SU-DHL-6 (cell line): Measurements from ENCODE around the gene MYLK4.

Source experiments
- H2AFZ ChIP-seq: fragments of 200-600 bp; sonication (generic); 2 replicates; pipeline ENCODE4 v1.6.1; 2014; ENCODE audit warnings: low read depth, mild to moderate bottlenecking, moderate library complexity, mixed read lengths, antibody characterized with exemption, low read length; ENCODE audit not compliant: severe bottlenecking
- H3F3A ChIP-seq: fragments of 200-600 bp; shearing (Covaris generic); 2 replicates; pipeline ENCODE4 v1.6.0; 2016; ENCODE audit warnings: antibody characterized with exemption, mild to moderate bottlenecking; ENCODE audit not compliant: insufficient read depth
- H3K27ac ChIP-seq: fragments of 200-600 bp; sonication (generic); 2 replicates; pipeline ENCODE4 v1.5.1; 2016; ENCODE audit warnings: low read depth, mild to moderate bottlenecking, low read length, moderate library complexity, mixed read lengths
- H3K27me3 ChIP-seq: fragments of 200-600 bp; sonication (generic), shearing (Covaris generic); 2 replicates; pipeline ENCODE4 v1.6.0; 2014; ENCODE audit warnings: mild to moderate bottlenecking, low read length
- H3K36me3 ChIP-seq: fragments of 200-600 bp; sonication (generic); 2 replicates; pipeline ENCODE4 v1.6.1; 2014; ENCODE audit warnings: mild to moderate bottlenecking, low read length, mixed read lengths
- H3K4me2 ChIP-seq: fragments of 300-600, 200-600 bp; shearing (Covaris generic), sonication (generic); 2 replicates; pipeline ENCODE4 v1.6.0; 2014; ENCODE audit warnings: low read length, low read depth, mild to moderate bottlenecking; ENCODE audit not compliant: poor library complexity, severe bottlenecking
- H3K4me3 ChIP-seq: fragments of 200-600 bp; sonication (generic); 2 replicates; pipeline ENCODE4 v1.5.1; 2014; ENCODE audit warnings: antibody characterized with exemption, low read length, mild to moderate bottlenecking, mixed read lengths; ENCODE audit not compliant: insufficient read depth, poor library complexity, severe bottlenecking
- H3K79me2 ChIP-seq: fragments of 200-600 bp; sonication (generic); 2 replicates; pipeline ENCODE4 v1.6.1; 2014; ENCODE audit warnings: mild to moderate bottlenecking, low read length, moderate library complexity; ENCODE audit not compliant: insufficient read depth
- H3K9ac ChIP-seq: fragments of 200-600 bp; sonication (generic); 2 replicates; pipeline ENCODE4 v1.7.0; 2014; ENCODE audit warnings: mild to moderate bottlenecking, low read length
- H3K9me2 ChIP-seq: fragments of 200-600 bp; sonication (generic); replicated peaks from 2 replicates; pipeline ENCODE4 v1.6.1; 2014; ENCODE audit warnings: low read length; ENCODE audit not compliant: insufficient read depth
- H3K9me3 ChIP-seq: fragments of 200-600 bp; sonication (generic); 2 replicates; pipeline ENCODE4 v1.6.1; 2014; ENCODE audit warnings: low read length, mixed read lengths; ENCODE audit not compliant: insufficient read depth
- H4K20me1 ChIP-seq: fragments of 200-600 bp; sonication (generic); 2 replicates; pipeline ENCODE4 v1.6.1; 2014; ENCODE audit warnings: low read depth, mild to moderate bottlenecking, antibody characterized with exemption, low read length, moderate library complexity, mixed read lengths
- CTCF ChIP-seq: fragments of 200-600 bp; sonication (generic); IDR thresholded peaks from one replicate; pipeline ENCODE4 v1.5.1; 2017; ENCODE audit warnings: antibody characterized with exemption, mild to moderate bottlenecking, low read length, moderate library complexity; ENCODE audit not compliant: insufficient read depth, poor library complexity, severe bottlenecking
- EZH2phosphoT487 ChIP-seq: fragments of 200-600 bp; sonication (generic), shearing (Covaris generic); conservative IDR thresholded peaks from 2 replicates; pipeline ENCODE4 v1.6.1; 2018; ENCODE audit warnings: mild to moderate bottlenecking, antibody characterized with exemption, low read length, moderate library complexity, mixed read lengths

Gene MYLK4

GRCh38 chr6:2658788-2659187, 91.9 kb downstream of the MYLK4 start:
- TF ChIP-seq CTCF (no peak), EZH2phosphoT487 (no peak)
- no peaks in the 10 kb centered on the region for H3K9me2 ChIP-seq
- no peaks in the 10 kb centered on the region for H3K27me3 ChIP-seq
- H3K4me2 ChIP-seq, result no peak overlapping the region
- H3K9me3 ChIP-seq, result no peaks in the 10 kb centered on the region
- no peak overlapping the region for H3K27ac ChIP-seq
- H2AFZ ChIP-seq, result no peak overlapping the region
- no peaks in the 10 kb centered on the region for H3K36me3 ChIP-seq
- H3K4me3 ChIP-seq, result no peak overlapping the region
- H4K20me1 ChIP-seq, result no peaks in the 10 kb centered on the region
- H3K9ac ChIP-seq, result no peak overlapping the region
- H3K79me2 ChIP-seq, result no peaks in the 10 kb centered on the region
- no peaks in the 10 kb centered on the region for H3F3A ChIP-seq

GRCh38 chr6:2656460-2657079, 94.2 kb downstream of the MYLK4 start:
- Histone ChIP-seq H3F3A (no peaks in the 10 kb centered on the region), H3K36me3 (no peaks in the 10 kb centered on the region), H4K20me1 (no peaks in the 10 kb centered on the region), H3K9me2 (no peaks in the 10 kb centered on the region), H3K27me3 (no peaks in the 10 kb centered on the region), H3K27ac (no peak overlapping the region), H3K9me3 (no peaks in the 10 kb centered on the region), H2AFZ (no peak overlapping the region), H3K4me3 (no peak overlapping the region), H3K4me2 (no peak overlapping the region), H3K79me2 (no peaks in the 10 kb centered on the region), H3K9ac (no peak overlapping the region)
- TF ChIP-seq CTCF, result no peak
- TF ChIP-seq EZH2phosphoT487, result no peak

- no peaks in the 10 kb centered on the region for H3K36me3 ChIP-seq
- TF ChIP-seq CTCF, result no peak
- TF ChIP-seq EZH2phosphoT487, result no peak
- H3K4me2 ChIP-seq, result no peak overlapping the region
- no peaks in the 10 kb centered on the region for H3K27me3 ChIP-seq
- no peaks in the 10 kb centered on the region for H3K79me2 ChIP-seq
- no peaks in the 10 kb centered on the region for H4K20me1 ChIP-seq
- no peak overlapping the region for H2AFZ ChIP-seq
- H3K27ac ChIP-seq, result no peak overlapping the region
- H3K4me3 ChIP-seq, result no peak overlapping the region
- no peaks in the 10 kb centered on the region for H3F3A ChIP-seq
- H3K9me3 ChIP-seq, result no peaks in the 10 kb centered on the region
- H3K9me2 ChIP-seq, result no peaks in the 10 kb centered on the region
- no peak overlapping the region for H3K9ac ChIP-seq
Measured at GRCh38 chr6:2655844-2656433, 94.8 kb downstream of the MYLK4 start.
